NCI-H446 (cell line): ENCODE measurements around the gene ERCC6L2.

Source experiments
- DNase-seq, 2 experiments: peaks; one replicate each; lab custom pipeline; 2025; lab: John Stamatoyannopoulos, UW

The ERCC6L2 gene

GRCh38 chr9:95927271-95928004 is 51.9 kb downstream of the ERCC6L2 start:
- DNase-seq, result no peak

- no peak for DNase-seq
Observed at GRCh38 chr9:95930277-95930676, 54.8 kb downstream of the ERCC6L2 start.

GRCh38 chr9:95935861-95936578 is 60.5 kb downstream of the ERCC6L2 start:
- no peak for DNase-seq

- DNase-seq, result no peak
Observed at GRCh38 chr9:95936579-95937075, 61.1 kb downstream of the ERCC6L2 start.

- no peak for DNase-seq
Observed at GRCh38 chr9:95937131-95937530, 61.6 kb downstream of the ERCC6L2 start.

- DNase-seq, result no peak
Observed at GRCh38 chr9:95938724-95939123, 63.2 kb downstream of the ERCC6L2 start.

- no peak for DNase-seq
Observed at GRCh38 chr9:95939472-95939871, 64.0 kb downstream of the ERCC6L2 start.

GRCh38 chr9:95940265-95940664 is 64.8 kb downstream of the ERCC6L2 start:
- DNase-seq, result no peak

- no peak for DNase-seq
Observed at GRCh38 chr9:95942016-95942415, 66.5 kb downstream of the ERCC6L2 start.

GRCh38 chr9:95947118-95947517 is 71.6 kb downstream of the ERCC6L2 start:
- no peak for DNase-seq

GRCh38 chr9:95952471-95952870 is 77.0 kb downstream of the ERCC6L2 start:
- DNase-seq, result no peak

- DNase-seq, result no peak
Observed at GRCh38 chr9:95953986-95954385, 78.5 kb downstream of the ERCC6L2 start.

GRCh38 chr9:95954940-95955339 is 79.4 kb downstream of the ERCC6L2 start:
- DNase-seq, result no peak

GRCh38 chr9:95962936-95963335 is 87.4 kb downstream of the ERCC6L2 start:
- no peak for DNase-seq

GRCh38 chr9:95963659-95964058 is 88.2 kb downstream of the ERCC6L2 start:
- no peak for DNase-seq

- no peak for DNase-seq
Observed at GRCh38 chr9:95966306-95966705, 90.8 kb downstream of the ERCC6L2 start.

GRCh38 chr9:95970317-95970716 is 94.8 kb downstream of the ERCC6L2 start:
- no peak for DNase-seq

GRCh38 chr9:95971815-95972214 is 96.3 kb downstream of the ERCC6L2 start:
- no peak for DNase-seq

- no peak for DNase-seq
Observed at GRCh38 chr9:95974389-95974788, 98.9 kb downstream of the ERCC6L2 start.

- DNase-seq, result no peak
Observed at GRCh38 chr9:95977371-95977770, 101.9 kb downstream of the ERCC6L2 start.

- DNase-seq, result no peak
Observed at GRCh38 chr9:95978106-95978505, 102.6 kb downstream of the ERCC6L2 start.

GRCh38 chr9:95979446-95979845 is 104.0 kb downstream of the ERCC6L2 start:
- DNase-seq, result no peak
